ENCODE measurements around the gene ACTMAP.

The ACTMAP gene

GRCh38 chr19:40693896-40694295 lies 56.4 kb downstream of the ACTMAP start:
- no peak for DNase-seq (ENCODE audit: low read depth in 2 of 2)

- DNase-seq (ENCODE audit: low read depth in 2 of 2) = no peak
These were observed 57.0 kb downstream of the ACTMAP start for GRCh38 chr19:40693150-40693788.

GRCh38 chr19:40692212-40692551 lies 58.1 kb downstream of the ACTMAP start:
- DNase-seq (ENCODE audit: low read depth in 2 of 2) = no peak

GRCh38 chr19:40691421-40692211 lies 58.7 kb downstream of the ACTMAP start:
- DNase-seq (ENCODE audit: low read depth in 2 of 2) = no peak

Data from fibroblast of skin of left quadriceps (primary cell).